Ishikawa (cell line): ENCODE results near the gene RFFL.

Experiments used
- CEBPB ChIP-seq: IDR thresholded peaks from 2 replicates; pipeline ENCODE4 v1.6.1; 2012
- EP300 ChIP-seq: IDR thresholded peaks from 2 replicates; pipeline ENCODE4 v1.6.1; 2012; ENCODE audit warnings: borderline replicate concordance
- TCF12 ChIP-seq: IDR thresholded peaks from 2 replicates; pipeline ENCODE4 v1.6.1; 2012; ENCODE audit warnings: low read depth
- ZBTB7A ChIP-seq: IDR thresholded peaks from 2 replicates; pipeline ENCODE4 v1.6.1; 2012; ENCODE audit warnings: low read depth
- TF ChIP-seq, protein P1 (sequence below): IDR thresholded peaks from 2 replicates; pipeline ENCODE4 v1.6.1; 2012
- TF ChIP-seq, protein P2 (sequence below): IDR thresholded peaks from 2 replicates; pipeline ENCODE4 v1.6.1; 2012; ENCODE audit warnings: low read depth, mild to moderate bottlenecking

DNA sequence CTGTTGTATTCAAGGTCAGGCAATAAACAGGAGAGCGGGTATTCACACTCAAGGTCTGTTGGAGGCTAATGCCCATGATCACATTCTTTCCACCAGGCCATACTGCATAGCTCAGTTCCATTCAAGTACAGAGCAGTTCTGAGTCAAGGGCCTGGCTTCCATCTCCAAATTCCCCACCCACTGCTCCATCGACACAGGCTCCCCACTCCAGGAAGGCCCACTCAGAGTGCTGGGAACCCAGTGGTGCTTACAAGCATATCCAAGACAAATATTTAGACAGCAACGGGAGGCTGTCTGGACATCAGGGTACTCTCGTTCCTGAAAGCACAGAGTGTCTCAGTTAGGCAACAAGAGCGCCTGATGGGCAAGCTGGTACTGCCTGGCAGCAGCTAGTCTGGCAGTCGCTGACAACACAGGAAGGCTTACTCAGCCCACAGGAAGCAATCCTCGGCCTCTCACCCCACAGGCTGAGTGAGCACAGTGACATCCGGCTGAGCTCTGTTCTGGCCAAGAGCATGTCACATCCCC lies 40.9 kb downstream of the RFFL start:
- no peak for TF ChIP-seq EP300
- TF ChIP-seq TCF12 = no peak
- no peak for TF ChIP-seq ZBTB7A
- no peak for TF ChIP-seq CEBPB
- TF ChIP-seq, protein P1, sequence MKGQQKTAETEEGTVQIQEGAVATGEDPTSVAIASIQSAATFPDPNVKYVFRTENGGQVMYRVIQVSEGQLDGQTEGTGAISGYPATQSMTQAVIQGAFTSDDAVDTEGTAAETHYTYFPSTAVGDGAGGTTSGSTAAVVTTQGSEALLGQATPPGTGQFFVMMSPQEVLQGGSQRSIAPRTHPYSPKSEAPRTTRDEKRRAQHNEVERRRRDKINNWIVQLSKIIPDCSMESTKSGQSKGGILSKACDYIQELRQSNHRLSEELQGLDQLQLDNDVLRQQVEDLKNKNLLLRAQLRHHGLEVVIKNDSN = no peak
- TF ChIP-seq, protein P2, sequence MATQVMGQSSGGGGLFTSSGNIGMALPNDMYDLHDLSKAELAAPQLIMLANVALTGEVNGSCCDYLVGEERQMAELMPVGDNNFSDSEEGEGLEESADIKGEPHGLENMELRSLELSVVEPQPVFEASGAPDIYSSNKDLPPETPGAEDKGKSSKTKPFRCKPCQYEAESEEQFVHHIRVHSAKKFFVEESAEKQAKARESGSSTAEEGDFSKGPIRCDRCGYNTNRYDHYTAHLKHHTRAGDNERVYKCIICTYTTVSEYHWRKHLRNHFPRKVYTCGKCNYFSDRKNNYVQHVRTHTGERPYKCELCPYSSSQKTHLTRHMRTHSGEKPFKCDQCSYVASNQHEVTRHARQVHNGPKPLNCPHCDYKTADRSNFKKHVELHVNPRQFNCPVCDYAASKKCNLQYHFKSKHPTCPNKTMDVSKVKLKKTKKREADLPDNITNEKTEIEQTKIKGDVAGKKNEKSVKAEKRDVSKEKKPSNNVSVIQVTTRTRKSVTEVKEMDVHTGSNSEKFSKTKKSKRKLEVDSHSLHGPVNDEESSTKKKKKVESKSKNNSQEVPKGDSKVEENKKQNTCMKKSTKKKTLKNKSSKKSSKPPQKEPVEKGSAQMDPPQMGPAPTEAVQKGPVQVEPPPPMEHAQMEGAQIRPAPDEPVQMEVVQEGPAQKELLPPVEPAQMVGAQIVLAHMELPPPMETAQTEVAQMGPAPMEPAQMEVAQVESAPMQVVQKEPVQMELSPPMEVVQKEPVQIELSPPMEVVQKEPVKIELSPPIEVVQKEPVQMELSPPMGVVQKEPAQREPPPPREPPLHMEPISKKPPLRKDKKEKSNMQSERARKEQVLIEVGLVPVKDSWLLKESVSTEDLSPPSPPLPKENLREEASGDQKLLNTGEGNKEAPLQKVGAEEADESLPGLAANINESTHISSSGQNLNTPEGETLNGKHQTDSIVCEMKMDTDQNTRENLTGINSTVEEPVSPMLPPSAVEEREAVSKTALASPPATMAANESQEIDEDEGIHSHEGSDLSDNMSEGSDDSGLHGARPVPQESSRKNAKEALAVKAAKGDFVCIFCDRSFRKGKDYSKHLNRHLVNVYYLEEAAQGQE = no peak
